ENCODE data around the gene EXOC6B.

Gene EXOC6B

GRCh38 chr2:72130659-72131360 lies 695.0 kb downstream of the EXOC6B start:
- Histone ChIP-seq H3K4me1 (ENCODE audit: insufficient read depth, low read length) (no peaks in the 10 kb centered on the region), H3K27ac (ENCODE audit: low read length) (no peak overlapping the region), H3K9me3 (ENCODE audit: insufficient read depth, low read length, severe bottlenecking) (no peaks in the 10 kb centered on the region), H2AFZ (ENCODE audit: low read depth, low read length) (no peak overlapping the region), H3K79me2 (ENCODE audit: insufficient read depth, low read length) (no peaks in the 10 kb centered on the region), H3K4me3 (ENCODE audit: low read depth in 1 of 2, low read length in 2 of 2) (no peak overlapping the region), H3K36me3 (ENCODE audit: insufficient read depth, low read length) (no peaks in the 10 kb centered on the region), H4K20me1 (ENCODE audit: insufficient read depth, low read length) (no peaks in the 10 kb centered on the region), H3K4me2 (ENCODE audit: insufficient read depth, low read length) (no peak overlapping the region), H3K9ac (ENCODE audit: low read depth, low read length) (no peak overlapping the region), H3K27me3 (ENCODE audit: insufficient read depth, low read length, poor library complexity) (no peaks in the 10 kb centered on the region)
- DNase-seq (no peak), ATAC-seq (ENCODE audit: insufficient read depth, low read depth) (no peak)
- TF ChIP-seq EZH2 (IDR thresholded peaks at IDR 0.05; ENCODE audit: borderline replicate concordance, low read depth, low read length, severe bottlenecking), result no peak
- TF ChIP-seq CTCF (IDR thresholded peaks at IDR 0.05; ENCODE audit: borderline replicate concordance, extremely low read depth, low read length, poor library complexity, severe bottlenecking), result no peak

DNA sequence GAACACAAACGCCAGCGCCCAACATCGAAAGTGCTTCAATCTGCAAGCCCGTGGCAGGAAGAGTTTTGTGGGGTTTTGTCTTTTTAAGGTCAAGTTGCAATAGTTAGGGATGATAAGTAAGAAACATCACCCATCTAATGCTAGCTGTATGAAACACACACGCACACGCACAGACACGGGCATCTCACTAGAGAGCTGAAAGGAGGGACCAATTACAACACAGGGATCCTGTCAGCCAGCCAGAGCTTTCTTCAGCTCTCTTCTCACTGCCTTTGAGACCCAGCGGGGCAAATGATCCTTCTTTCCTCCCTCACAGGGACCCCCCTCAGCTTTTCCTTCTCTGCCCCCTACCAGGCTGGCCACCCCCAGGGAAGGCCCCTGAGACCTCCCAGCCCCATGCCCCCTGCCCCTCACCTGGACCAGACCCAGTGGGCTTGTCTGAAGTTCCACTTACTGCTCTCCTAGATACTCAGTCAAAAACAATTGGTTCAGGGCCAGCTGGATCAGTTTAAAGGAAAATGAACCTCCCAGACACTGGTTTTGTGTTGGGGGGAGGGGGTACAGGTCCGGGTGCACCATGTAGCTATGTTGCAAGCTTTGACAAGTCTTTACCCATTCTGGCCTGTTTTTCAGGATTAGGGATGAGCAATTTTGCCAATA lies 696.0 kb downstream of the EXOC6B start:
- Histone ChIP-seq H4K20me1 (ENCODE audit: insufficient read depth, low read length) (no peaks in the 10 kb centered on the region), H3K27ac (ENCODE audit: low read length) (no peak overlapping the region), H3K79me2 (ENCODE audit: insufficient read depth, low read length) (no peaks in the 10 kb centered on the region), H3K36me3 (ENCODE audit: insufficient read depth, low read length) (no peaks in the 10 kb centered on the region), H2AFZ (ENCODE audit: low read depth, low read length) (no peak overlapping the region), H3K27me3 (ENCODE audit: insufficient read depth, low read length, poor library complexity) (no peaks in the 10 kb centered on the region), H3K9ac (ENCODE audit: low read depth, low read length) (no peak overlapping the region), H3K4me1 (ENCODE audit: insufficient read depth, low read length) (no peaks in the 10 kb centered on the region), H3K4me3 (ENCODE audit: low read depth in 1 of 2, low read length in 2 of 2) (no peak overlapping the region), H3K4me2 (ENCODE audit: insufficient read depth, low read length) (no peak overlapping the region), H3K9me3 (ENCODE audit: insufficient read depth, low read length, severe bottlenecking) (no peaks in the 10 kb centered on the region)
- no peak for TF ChIP-seq CTCF (IDR thresholded peaks at IDR 0.05; ENCODE audit: borderline replicate concordance, extremely low read depth, low read length, poor library complexity, severe bottlenecking)
- DNase-seq, result no peak
- ATAC-seq (ENCODE audit: insufficient read depth, low read depth), result no peak

DNA sequence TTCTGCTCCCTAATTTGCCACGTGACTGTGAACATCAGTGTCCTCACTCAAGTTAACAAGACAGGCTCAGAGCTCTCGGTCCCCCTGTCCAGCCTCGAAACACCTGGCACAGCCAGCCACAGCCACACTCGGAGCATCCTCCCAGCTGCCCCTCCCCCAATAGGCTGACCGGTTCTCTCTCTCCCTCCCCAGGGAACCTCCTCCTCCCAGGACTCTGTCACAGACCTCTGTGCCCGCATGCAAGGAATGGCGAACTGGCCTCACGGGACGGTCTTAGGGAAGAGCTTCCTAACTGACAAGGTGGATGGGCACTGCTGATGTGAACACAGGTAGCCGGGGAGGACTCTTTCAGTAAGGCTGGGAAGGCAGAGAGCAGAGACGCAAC lies 697.0 kb downstream of the EXOC6B start:
- H2AFZ ChIP-seq (ENCODE audit: low read depth, low read length), result no peak overlapping the region
- TF ChIP-seq CTCF (IDR thresholded peaks at IDR 0.05; ENCODE audit: borderline replicate concordance, extremely low read depth, low read length, poor library complexity, severe bottlenecking) (no peak), EZH2 (IDR thresholded peaks at IDR 0.05; ENCODE audit: borderline replicate concordance, low read depth, low read length, severe bottlenecking) (no peak)
- no peak overlapping the region for H3K4me3 ChIP-seq (ENCODE audit: low read depth in 1 of 2, low read length in 2 of 2)
- H4K20me1 ChIP-seq (ENCODE audit: insufficient read depth, low read length), result no peaks in the 10 kb centered on the region
- no peaks in the 10 kb centered on the region for H3K9me3 ChIP-seq (ENCODE audit: insufficient read depth, low read length, severe bottlenecking)
- H3K79me2 ChIP-seq (ENCODE audit: insufficient read depth, low read length), result no peaks in the 10 kb centered on the region
- H3K27me3 ChIP-seq (ENCODE audit: insufficient read depth, low read length, poor library complexity), result no peaks in the 10 kb centered on the region
- H3K9ac ChIP-seq (ENCODE audit: low read depth, low read length), result no peak overlapping the region
- no peak overlapping the region for H3K4me2 ChIP-seq (ENCODE audit: insufficient read depth, low read length)
- ATAC-seq (ENCODE audit: insufficient read depth, low read depth) (no peak), DNase-seq (no peak)
- H3K4me1 ChIP-seq (ENCODE audit: insufficient read depth, low read length), result no peaks in the 10 kb centered on the region
- H3K36me3 ChIP-seq (ENCODE audit: insufficient read depth, low read length), result no peaks in the 10 kb centered on the region
- H3K27ac ChIP-seq (ENCODE audit: low read length), result no peak overlapping the region
